ENCODE measurements around the gene FAM200C.

- TF ChIP-seq CTCF (IDR thresholded peaks at IDR 0.05 in 2 of 3, conservative IDR thresholded peaks at IDR 0.05 in 1 of 3; ENCODE audit: borderline replicate concordance in 1 of 3, insufficient read depth in 1 of 3, low read depth in 2 of 3, low read length in 2 of 3) = no peak
- TF ChIP-seq EZH2phosphoT487 (IDR thresholded peaks at IDR 0.05; ENCODE audit: borderline replicate concordance) = no peak
Measured at GRCh38 chr5:160371294-160371693, 28.6 kb downstream of the FAM200C start.
